Measurements from ENCODE around the gene IGF1R. TPM values are rescaled to one million over a fixed set of nuclear protein-coding genes. Genes with fewer than 3 reads are reported as not detected.
A peak's percentile ranks its signal among the peaks of the same experiment; 100 is the strongest.

Gene IGF1R
- total RNA-seq, 1 donor from 2014 or later: 62.7 TPM

GRCh38 chr15:98809273-98809672 lies 160.9 kb downstream of the IGF1R start:
- no peak for DNase-seq (ENCODE audit: low read depth)
- no peak overlapping the region for H3K4me3 ChIP-seq (ENCODE audit: low read depth, low read length)
- no peaks in the 10 kb centered on the region for H3K36me3 ChIP-seq (ENCODE audit: control insufficient read depth, insufficient read depth, low read length)
- TF ChIP-seq, protein P1, sequence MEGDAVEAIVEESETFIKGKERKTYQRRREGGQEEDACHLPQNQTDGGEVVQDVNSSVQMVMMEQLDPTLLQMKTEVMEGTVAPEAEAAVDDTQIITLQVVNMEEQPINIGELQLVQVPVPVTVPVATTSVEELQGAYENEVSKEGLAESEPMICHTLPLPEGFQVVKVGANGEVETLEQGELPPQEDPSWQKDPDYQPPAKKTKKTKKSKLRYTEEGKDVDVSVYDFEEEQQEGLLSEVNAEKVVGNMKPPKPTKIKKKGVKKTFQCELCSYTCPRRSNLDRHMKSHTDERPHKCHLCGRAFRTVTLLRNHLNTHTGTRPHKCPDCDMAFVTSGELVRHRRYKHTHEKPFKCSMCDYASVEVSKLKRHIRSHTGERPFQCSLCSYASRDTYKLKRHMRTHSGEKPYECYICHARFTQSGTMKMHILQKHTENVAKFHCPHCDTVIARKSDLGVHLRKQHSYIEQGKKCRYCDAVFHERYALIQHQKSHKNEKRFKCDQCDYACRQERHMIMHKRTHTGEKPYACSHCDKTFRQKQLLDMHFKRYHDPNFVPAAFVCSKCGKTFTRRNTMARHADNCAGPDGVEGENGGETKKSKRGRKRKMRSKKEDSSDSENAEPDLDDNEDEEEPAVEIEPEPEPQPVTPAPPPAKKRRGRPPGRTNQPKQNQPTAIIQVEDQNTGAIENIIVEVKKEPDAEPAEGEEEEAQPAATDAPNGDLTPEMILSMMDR (IDR thresholded peaks at IDR 0.05; ENCODE audit: insufficient read depth, low read length, poor library complexity, severe bottlenecking): no peak
- no peaks in the 10 kb centered on the region for H3K27me3 ChIP-seq (ENCODE audit: control insufficient read depth, insufficient read depth, low read length)

GRCh38 chr15:98812716-98813446 lies 164.5 kb downstream of the IGF1R start:
- Histone ChIP-seq H3K27me3 (ENCODE audit: control insufficient read depth, insufficient read depth, low read length) (no peaks in the 10 kb centered on the region), H3K36me3 (ENCODE audit: control insufficient read depth, insufficient read depth, low read length) (no peaks in the 10 kb centered on the region), H3K4me3 (ENCODE audit: low read depth, low read length) (no peak overlapping the region)
- DNase-seq (ENCODE audit: low read depth): no peak
- TF ChIP-seq, protein P1 (IDR thresholded peaks at IDR 0.05; ENCODE audit: insufficient read depth, low read length, poor library complexity, severe bottlenecking): no peak

- TF ChIP-seq, protein P1 (IDR thresholded peaks at IDR 0.05; ENCODE audit: insufficient read depth, low read length, poor library complexity, severe bottlenecking): no peak
- no peaks in the 10 kb centered on the region for H3K36me3 ChIP-seq (ENCODE audit: control insufficient read depth, insufficient read depth, low read length)
- H3K27me3 ChIP-seq (ENCODE audit: control insufficient read depth, insufficient read depth, low read length): no peaks in the 10 kb centered on the region
- no peak for DNase-seq (ENCODE audit: low read depth)
- no peak overlapping the region for H3K4me3 ChIP-seq (ENCODE audit: low read depth, low read length)
These were observed 165.6 kb downstream of the IGF1R start for GRCh38 chr15:98813951-98814350.

DNA sequence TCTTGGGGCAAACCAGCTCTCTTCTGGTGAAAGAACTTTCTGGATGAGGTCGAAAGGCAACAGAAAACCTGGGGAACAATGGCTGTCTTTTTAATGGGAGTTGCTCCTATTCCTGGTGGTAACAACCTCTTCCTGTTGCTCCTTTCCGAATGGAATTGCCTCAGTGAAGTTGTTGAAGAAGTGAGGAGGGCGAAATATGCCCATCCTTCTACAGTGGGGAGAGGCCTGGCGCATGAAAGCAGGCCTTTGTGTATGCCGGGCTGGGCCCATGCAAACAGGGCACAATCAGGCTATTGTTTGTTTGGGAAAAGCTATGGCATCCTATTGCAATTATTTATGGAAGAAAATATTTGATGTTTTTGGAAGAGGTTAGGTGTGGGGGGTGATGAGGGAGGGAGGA lies 166.9 kb downstream of the IGF1R start:
- TF ChIP-seq, protein P1 (IDR thresholded peaks at IDR 0.05; ENCODE audit: insufficient read depth, low read length, poor library complexity, severe bottlenecking): no peak

GRCh38 chr15:98817745-98818144 lies 169.4 kb downstream of the IGF1R start:
- H3K4me3 ChIP-seq (ENCODE audit: low read depth, low read length): no peak overlapping the region
- TF ChIP-seq, protein P1 (IDR thresholded peaks at IDR 0.05; ENCODE audit: insufficient read depth, low read length, poor library complexity, severe bottlenecking): no peak
- H3K36me3 ChIP-seq (ENCODE audit: control insufficient read depth, insufficient read depth, low read length): no peaks in the 10 kb centered on the region
- no peaks in the 10 kb centered on the region for H3K27me3 ChIP-seq (ENCODE audit: control insufficient read depth, insufficient read depth, low read length)
- no peak for DNase-seq (ENCODE audit: low read depth)

More for the DNA sequence above, 166.9 kb downstream of the IGF1R start:
- no peaks in the 10 kb centered on the region for H3K36me3 ChIP-seq (ENCODE audit: control insufficient read depth, insufficient read depth, low read length)
- no peak for DNase-seq (ENCODE audit: low read depth)
- H3K4me3 ChIP-seq (ENCODE audit: low read depth, low read length): no peak overlapping the region
- no peaks in the 10 kb centered on the region for H3K27me3 ChIP-seq (ENCODE audit: control insufficient read depth, insufficient read depth, low read length)

GRCh38 chr15:98823012-98823458 lies 174.7 kb downstream of the IGF1R start:
- TF ChIP-seq, protein P1 (IDR thresholded peaks at IDR 0.05; ENCODE audit: insufficient read depth, low read length, poor library complexity, severe bottlenecking): no peak
- H3K27me3 ChIP-seq (ENCODE audit: control insufficient read depth, insufficient read depth, low read length): no peaks in the 10 kb centered on the region
- peak; percentile 52 for DNase-seq (ENCODE audit: low read depth)
- no peaks in the 10 kb centered on the region for H3K36me3 ChIP-seq (ENCODE audit: control insufficient read depth, insufficient read depth, low read length)
- H3K4me3 ChIP-seq (ENCODE audit: low read depth, low read length): no peak overlapping the region
